ENCODE measurements around the gene FGGY. TPM values are rescaled to one million over a fixed set of nuclear protein-coding genes. Genes with fewer than 3 reads are reported as not detected.
A peak's percentile ranks its signal among the peaks of the same experiment; 100 is the strongest.

Gene FGGY
- total RNA-seq, 1 experiment from 2014 or later = 14.6 TPM

GRCh38 chr1:59678493-59679228 lies 381.8 kb downstream of the FGGY start:
- Histone ChIP-seq H3K18ac (ENCODE audit: insufficient read length, low read depth, low read length) (no peak overlapping the region), H3K4me2 (ENCODE audit: insufficient read depth, insufficient read length, low read length) (no peak overlapping the region), H3K9me3 (ENCODE audit: control insufficient read depth, low read depth, low read length) (no peaks in the 10 kb centered on the region), H2AFZ (ENCODE audit: low read length) (no peak overlapping the region), H3K4ac (ENCODE audit: low read depth, low read length) (no peak overlapping the region), H2BK12ac (ENCODE audit: insufficient read length, low read depth, low read length) (no peak overlapping the region), H3K56ac (ENCODE audit: insufficient read length, low read depth, low read length) (no peak overlapping the region), H3K23ac (ENCODE audit: insufficient read length, low read depth, low read length) (no peak overlapping the region), H3K4me1 (ENCODE audit: insufficient read depth, low read length) (peaks cover 3% of the 10 kb centered on the region; the same call in 1 of the 2 replicates), H3T11ph (ENCODE audit: low read length) (no peak overlapping the region), H3K14ac (ENCODE audit: insufficient read depth, low read length) (no peak overlapping the region), H2BK15ac (ENCODE audit: low read depth, low read length) (no peak overlapping the region), H4K5ac (ENCODE audit: insufficient read length, low read depth, low read length) (no peak overlapping the region), H3K79me2 (ENCODE audit: insufficient read depth, low read length) (no peaks in the 10 kb centered on the region), H4K20me1 (ENCODE audit: control insufficient read depth, insufficient read depth, insufficient read length) (no peaks in the 10 kb centered on the region), H3K27me3 (ENCODE audit: insufficient read depth, low read length) (no peaks in the 10 kb centered on the region), H2BK20ac (ENCODE audit: low read depth, low read length, poor library complexity, severe bottlenecking) (no peak overlapping the region), H2BK120ac (ENCODE audit: low read depth, low read length, poor library complexity, severe bottlenecking) (no peak overlapping the region), H3K27ac (ENCODE audit: insufficient read length, low read depth, low read length) (no peak overlapping the region), H3K9ac (ENCODE audit: extremely low read depth, insufficient read length, low read length) (no peak overlapping the region), H3K23me2 (ENCODE audit: insufficient read length, low read depth, low read length, poor library complexity, severe bottlenecking) (no peaks in the 10 kb centered on the region), H4K8ac (replicated peaks; ENCODE audit: insufficient read length, low read depth, low read length) (no peak overlapping the region), H3K79me1 (ENCODE audit: insufficient read depth, low read depth, low read length, poor library complexity, severe bottlenecking) (no peaks in the 10 kb centered on the region), H4K91ac (ENCODE audit: insufficient read length, low read depth, low read length) (no peak overlapping the region), H2AK5ac (ENCODE audit: insufficient read length, low read length) (no peak overlapping the region), H2BK5ac (ENCODE audit: insufficient read length, low read length) (no peak overlapping the region)
- Mint-ChIP-seq H3K27ac (peak overlapping the region; percentile 59 to 77 (median 74); a peak in 4 of 7 replicates), H3K4me3 (no peak overlapping the region), H3K27me3 (ENCODE audit: low read depth) (no peaks in the 10 kb centered on the region; the same call in 1 of the 2 replicates), H3K9me3 (no peaks in the 10 kb centered on the region), H3K4me1 (peaks cover 38 to 52% of the 10 kb centered on the region in 2 experiments), H3K36me3 (ENCODE audit: insufficient read depth in 1 of 3, low read depth in 3 of 3) (no peaks in the 10 kb centered on the region)
- DNase-seq = no peak
- TF ChIP-seq, protein P1, sequence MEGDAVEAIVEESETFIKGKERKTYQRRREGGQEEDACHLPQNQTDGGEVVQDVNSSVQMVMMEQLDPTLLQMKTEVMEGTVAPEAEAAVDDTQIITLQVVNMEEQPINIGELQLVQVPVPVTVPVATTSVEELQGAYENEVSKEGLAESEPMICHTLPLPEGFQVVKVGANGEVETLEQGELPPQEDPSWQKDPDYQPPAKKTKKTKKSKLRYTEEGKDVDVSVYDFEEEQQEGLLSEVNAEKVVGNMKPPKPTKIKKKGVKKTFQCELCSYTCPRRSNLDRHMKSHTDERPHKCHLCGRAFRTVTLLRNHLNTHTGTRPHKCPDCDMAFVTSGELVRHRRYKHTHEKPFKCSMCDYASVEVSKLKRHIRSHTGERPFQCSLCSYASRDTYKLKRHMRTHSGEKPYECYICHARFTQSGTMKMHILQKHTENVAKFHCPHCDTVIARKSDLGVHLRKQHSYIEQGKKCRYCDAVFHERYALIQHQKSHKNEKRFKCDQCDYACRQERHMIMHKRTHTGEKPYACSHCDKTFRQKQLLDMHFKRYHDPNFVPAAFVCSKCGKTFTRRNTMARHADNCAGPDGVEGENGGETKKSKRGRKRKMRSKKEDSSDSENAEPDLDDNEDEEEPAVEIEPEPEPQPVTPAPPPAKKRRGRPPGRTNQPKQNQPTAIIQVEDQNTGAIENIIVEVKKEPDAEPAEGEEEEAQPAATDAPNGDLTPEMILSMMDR (conservative IDR thresholded peaks at IDR 0.05) = no peak
- WGBS (ENCODE audit: extremely low coverage, insufficient read length, low lambda C conversion rate) = no CpG with 5 or more reads among the region's 3 CpGs
